Hematopoietic multipotent progenitor cell treated with erythropoietin and hydrocortisone succinate and interleukin-3 and kit ligand, for 17 days (in vitro differentiated cells): ENCODE data around the gene PRPF6.
"Not testable (repeated sequence)": the region's sequence is repeated elsewhere in the genome, so short reads cannot be mapped to it uniquely, and the experiment has no call there.

Source experiments
- DNase-seq: peaks from one replicate; pipeline ENCODE4 v3.0.0-alpha.2; 2015; ENCODE audit warnings: low spot score

The PRPF6 gene

DNA sequence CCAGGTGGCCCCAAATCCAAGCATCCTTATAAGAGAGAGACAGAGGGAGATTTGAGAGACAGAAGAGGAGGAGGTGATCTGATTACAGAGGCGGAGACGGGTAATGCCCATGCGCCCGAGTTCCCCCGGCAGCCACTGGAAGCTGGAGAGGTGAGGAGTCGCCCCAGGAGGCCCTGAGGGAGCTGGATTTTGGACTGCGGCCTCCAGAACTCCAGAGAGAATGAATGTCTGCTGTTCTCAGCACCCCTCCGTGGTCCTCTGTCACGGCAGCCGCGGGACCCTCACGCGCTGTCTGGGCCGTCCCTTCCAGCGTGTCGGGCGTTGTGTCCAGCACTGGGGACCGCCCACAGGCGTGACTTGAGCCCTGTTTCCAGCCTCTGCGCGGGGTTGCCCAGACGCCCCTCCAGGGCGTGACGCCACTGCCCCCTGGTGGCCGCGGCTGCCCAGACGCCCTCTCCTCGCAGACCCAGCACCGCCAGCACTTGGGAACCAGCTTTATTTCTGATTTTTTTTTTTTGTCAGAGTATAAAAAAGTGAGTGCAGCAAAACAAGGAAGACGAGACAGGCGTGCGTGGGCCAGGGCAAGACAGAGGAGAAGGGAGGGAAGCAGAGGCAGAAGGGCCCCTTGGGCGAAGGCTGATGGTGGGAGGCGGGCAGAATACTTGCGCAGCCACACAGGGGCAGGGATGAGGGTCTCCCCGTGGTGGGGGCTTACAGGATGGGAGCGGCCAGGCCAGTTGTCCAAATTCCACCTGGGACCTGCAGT is 7.1 kb upstream of the PRPF6 start:
- DNase-seq = peak; percentile 74

DNA sequence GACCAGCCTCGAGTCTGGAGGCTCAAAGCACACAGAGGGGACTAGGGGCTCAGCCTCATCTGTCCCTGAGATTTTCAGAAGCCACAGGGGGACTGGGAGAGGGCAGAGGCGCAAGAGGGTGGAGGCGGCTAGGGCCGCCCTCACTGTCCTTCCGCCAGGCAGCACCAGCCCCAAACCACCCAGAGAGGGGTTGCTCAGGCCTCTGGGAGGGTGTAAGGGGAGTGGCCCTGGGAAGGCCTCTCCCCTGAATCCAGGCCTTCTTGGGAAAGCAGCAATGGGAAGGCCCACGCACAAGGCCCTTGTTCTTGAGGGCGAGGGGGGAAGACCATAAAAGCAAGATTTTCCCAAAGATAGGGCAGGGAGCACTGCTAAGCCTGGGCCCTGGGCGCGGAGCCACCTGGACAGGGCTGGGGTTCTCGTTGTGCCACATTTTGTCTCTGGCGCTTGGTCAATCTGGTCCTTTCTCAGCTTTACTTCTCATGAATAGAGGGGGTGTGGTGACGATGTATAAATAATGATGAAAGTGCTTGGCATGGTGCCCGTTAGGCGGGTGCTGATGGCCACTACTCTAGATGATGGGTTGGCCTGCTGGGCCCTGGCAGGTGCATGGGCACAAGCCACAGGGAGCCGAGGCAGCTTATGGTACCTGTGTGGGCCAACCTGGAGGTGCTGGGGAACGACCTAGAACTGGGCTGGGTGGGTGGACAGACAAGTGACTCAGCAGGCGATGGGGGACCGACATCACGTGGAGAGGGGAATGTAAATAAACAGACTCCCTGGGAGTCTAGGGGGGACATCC is 6.3 kb upstream of the PRPF6 start:
- DNase-seq = no peak

DNA sequence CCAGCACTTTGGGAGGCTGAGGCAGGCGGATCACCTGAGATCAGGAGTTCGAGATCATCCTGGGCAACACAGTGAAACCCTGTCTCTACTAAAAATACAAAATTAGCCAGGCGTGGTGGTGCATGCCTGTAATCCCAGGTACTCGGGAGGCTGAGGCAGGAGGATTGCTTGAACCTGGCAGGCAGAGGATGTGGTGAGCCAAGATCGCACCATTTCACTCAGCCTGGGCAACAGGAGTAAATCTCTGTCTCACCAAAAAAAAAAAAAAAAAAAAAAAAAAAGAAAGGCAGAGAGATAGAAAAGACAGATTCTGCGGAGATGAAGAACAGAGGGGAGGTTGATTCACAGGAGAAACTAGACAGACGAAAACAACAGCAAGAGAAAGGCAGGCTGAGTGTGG is 4.4 kb upstream of the PRPF6 start:
- not testable (repeated sequence) for DNase-seq

DNA sequence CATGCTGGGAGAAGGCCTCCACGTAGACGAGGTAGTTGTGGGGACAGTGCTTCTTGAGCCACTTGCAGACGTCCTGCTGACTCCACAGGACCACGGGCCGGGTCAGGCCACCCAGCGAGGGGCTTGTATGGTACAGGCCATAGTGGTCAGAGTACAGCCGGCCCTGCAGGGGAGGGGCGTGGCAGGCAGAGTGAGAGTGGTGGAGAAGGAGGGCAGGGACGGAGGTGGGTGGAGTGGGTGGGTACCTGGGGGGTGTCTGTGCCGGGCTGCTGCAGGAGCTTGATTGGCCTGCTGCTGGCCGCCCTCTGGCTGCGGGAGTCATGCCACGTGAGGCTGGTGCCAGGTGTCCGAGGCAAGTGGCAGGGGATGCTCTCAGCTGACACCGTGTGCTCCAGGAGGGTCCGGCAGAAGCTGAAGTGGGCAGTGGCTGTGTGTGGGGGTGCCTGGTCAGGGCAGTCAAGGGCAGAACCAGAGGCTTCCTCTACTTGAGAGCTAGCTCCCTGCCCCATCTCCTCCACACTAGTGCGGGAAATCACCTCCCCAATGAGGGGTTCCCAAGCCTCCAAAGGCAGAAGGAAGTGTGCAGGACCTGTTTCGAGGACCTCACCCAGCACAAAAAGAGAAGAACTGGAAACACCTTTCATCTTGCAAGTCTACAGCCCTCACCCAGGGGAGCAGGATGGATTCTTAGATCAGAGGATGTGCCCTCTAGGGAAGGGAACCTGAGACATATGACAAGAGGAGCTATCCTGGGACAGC is 3.8 kb upstream of the PRPF6 start:
- DNase-seq = no peak

DNA sequence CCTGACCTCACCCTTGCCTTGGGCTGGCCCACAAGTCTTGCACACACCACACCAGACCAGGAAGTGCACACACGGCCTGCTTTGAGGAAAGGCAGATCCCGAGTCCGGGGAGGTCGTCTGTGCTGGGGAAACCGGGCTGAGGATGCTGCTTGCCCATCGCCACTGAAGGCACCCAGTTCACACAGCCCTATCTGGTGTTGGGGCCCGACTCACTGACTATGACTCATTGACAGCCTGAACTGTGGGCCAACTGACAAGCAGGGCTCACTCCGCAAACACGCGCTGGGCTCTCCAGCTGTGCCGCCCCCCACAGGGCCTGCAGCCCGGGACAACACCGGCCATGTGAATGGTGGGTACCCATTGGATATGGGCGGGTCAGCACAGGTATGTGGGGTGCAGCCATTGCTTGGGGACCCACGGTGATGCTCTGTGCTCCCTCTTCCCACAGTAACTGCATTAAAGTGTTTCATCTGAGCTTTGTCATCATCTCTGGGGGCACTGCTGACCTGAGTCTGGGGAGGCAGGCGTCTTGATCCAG is 3.1 kb upstream of the PRPF6 start:
- DNase-seq = no peak

DNA sequence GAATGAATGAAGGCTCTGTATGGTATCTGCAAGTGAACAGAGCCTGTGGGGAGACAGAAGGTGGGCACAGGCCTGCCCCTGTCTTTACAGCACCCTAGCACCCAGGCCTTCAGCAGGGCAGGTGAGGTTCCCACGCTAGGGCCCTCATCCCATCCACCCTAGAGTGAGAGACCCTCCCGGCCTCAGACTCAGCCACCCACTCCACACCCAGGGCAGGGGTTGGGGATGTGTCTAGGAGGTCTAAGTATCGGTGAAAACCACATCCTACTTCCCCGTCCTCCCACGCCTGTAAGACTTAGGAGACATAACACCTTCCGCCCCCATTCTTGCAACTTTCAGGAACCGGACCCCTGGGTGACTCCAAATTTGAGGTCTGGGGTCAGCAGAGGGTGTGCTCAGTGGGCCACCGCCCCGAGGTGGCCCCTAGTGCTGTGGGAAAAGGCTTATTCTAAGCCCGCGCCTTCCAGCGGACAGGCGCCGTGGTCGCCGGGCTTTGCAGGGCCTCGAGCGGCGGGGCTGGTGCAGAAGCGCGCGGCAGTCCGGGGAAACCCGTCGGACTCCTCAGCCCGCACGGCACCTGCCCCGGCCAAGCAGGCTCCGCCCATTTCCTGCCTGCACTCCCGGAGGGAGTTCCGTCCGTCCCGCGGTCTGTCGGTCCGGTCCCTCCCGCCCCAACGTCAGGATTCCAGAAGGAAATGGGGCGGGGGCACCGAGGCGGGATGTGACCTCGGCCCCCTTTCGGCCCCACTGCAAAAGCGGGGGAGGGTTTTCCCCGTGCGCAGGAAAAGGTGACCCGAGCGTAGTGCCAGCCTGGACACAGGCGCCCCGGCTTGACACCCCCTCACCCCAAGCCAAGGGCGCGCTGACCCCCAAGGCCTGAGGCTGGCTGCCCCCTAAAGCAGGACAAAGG is 2.4 kb upstream of the PRPF6 start:
- no peak for DNase-seq

DNA sequence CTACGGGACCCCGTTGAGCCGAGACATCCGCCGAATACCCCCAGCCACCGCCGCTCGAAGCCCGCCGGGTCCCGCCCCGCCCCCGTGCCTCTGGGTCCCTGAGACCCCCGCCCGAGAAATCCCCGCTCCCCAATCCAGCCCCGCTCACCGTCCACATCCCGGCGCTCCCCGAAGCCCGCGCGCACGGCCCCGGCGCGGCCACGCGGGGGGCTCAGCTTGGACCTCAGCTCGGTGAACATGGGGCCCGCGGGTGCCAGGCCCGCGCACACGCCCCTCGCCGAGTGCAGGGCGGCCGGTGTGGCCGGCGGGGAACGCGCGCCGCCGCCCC is 1.7 kb upstream of the PRPF6 start:
- DNase-seq = no peak

DNA sequence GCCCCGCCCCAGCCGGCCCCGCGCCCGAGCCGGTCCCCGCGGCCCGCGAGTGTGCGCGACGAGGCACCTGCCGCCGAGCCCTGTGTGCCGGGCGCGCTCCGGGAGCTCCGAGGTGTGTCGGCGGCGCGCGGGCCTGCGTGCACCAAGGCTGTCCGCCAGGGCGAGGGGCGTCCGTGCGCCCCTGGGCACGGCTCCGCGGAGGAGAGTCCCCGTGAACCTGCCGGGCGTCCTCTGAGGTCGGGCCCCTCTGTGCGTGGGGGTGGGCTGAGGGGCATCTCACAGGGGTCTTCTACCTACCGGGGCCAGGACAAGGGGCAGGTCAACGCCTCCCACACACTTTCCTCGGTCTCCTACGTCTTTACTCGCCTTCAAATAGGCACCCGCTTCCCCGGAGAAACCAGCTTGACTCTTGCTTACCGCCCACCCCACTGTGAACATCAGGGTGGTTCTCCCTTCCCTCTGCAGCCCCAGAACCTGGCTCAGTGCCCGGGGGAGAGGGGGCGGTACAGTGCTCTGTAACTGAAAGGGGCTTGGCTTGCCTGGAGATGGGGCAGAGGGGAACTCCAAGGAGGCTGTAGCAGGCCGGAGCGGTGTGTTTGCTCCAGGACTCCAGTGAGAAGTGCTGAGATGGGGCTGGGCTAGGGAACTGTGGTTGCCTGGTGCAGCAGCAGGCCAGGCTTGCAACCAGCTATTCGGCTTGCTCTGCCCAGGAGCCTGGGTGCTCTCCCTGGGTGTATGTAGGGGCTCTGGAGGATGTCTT is 1.2 kb upstream of the PRPF6 start, which contains the start of gene SAMD10:
Gene SAMD10 (minus strand): TSS at position 86 of the 760 bp plus-strand sequence. CDS start 175 bp downstream, outside the sequence.
- DNase-seq = no peak

DNA sequence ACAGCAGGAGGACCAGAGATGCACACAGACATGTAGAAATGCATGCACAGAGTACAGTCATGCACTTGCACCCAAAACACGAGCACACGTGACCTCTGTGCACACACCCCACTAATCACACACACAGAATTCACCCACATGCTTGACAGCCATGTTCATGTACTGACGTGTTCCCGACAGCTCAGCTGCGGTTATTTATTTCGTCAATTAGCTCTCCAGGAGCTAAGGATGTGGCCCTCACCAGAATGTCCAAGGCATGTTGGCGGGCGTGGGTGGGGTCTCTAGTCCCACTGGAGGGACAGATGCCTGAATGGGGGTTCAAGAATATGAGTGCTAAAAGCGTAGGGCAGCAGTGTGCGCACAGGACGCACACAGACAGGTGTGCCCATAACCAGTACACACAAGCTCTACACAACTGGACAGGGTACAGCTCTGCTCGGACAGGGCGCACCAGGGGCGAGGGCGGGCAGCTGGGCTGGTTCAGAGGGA is 571 bp upstream of the PRPF6 start:
- peak; percentile 20 for DNase-seq

DNA sequence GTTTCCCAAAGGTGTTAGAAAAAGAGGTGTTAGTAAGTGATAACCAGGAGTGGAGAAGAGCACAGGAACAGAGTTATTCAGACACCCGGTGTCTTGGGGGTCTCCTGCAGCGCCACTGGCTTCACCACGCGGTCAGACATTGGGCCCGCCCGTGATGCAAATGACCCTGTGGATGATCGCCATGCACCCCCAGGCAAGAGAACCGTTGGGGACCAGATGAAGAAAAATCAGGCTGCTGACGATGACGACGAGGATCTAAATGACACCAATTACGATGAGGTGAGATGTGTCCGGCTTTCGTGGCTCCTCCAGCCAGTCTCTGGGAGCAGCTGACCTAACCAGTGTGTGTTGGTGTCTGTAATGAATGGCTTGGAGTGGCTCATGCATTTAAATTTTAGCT is 2.0 kb downstream of the PRPF6 start:
- no peak for DNase-seq

DNA sequence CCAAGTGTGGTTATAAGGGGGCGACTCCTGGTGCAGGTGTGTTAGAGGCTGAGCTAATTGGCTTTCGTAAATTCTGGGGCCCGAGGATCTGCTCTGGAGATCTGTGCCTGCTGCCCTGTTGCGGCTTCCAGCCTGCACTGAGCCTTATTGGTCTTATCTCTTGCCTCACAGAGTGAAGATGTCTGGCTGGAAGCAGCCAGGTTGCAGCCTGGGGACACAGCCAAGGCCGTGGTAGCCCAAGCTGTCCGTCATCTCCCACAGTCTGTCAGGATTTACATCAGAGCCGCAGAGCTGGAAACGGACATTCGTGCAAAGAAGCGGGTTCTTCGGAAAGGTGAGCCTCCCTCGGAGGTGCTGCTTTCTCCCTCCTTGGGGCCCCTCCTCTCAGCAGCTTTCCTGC is 20.0 kb downstream of the PRPF6 start:
- no peak for DNase-seq

DNA sequence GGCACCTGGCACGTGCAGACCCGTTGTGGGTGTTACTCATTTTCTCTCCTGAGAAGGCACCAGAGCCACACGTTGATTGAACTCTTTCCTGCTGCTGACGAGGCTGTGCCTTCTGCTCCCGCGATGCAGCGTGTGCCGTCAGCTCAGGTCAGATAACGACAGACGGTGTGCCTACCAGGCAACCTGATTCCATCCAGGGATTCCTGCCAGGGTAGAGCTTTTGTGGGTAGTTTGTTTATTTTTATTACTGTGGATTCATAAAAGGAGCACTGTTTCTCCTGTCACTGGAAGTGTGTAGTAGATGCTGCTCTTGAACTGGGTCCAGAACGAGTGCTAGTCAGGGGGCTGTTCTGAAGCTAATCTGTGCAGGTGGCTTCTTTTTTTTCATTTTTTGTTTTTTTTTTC is 20.7 kb downstream of the PRPF6 start:
- DNase-seq = no peak

DNA sequence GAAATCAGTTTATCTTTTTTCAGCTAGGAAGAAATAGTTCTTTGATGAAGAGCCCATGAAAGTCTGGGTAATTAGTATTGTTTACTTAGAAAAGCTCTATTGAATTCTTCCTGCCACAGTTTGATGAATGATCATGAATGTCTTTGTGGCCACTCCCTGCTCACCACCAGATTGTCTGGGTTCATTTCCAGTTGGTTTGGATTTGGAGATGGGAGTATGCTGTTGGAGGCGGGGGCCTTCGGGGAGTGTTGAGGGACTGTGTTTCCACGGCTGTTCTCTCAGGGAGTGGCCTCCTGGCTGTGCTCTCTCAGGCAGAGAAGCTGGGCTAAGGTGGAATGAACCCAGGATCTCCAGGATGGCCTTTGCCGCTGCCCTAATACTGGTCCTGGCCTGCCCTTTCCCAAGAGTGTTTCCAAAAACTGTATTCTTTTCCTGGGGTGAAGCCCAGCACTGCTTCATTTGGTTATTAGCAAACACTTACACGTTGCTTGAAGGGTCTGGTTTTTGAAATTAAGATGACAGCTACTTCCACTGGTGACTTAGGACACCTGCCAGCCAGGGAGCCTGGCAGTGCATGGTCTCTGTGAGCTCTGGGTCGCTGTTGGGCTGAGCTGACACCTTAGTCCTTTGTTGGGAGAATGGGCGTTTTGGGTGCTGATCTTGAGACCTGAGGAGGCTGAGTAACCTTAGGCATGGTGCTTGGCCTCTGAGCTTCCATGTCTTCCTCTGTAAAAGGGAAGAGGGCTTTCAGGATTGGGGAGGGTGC is 23.2 kb downstream of the PRPF6 start:
- DNase-seq = no peak

DNA sequence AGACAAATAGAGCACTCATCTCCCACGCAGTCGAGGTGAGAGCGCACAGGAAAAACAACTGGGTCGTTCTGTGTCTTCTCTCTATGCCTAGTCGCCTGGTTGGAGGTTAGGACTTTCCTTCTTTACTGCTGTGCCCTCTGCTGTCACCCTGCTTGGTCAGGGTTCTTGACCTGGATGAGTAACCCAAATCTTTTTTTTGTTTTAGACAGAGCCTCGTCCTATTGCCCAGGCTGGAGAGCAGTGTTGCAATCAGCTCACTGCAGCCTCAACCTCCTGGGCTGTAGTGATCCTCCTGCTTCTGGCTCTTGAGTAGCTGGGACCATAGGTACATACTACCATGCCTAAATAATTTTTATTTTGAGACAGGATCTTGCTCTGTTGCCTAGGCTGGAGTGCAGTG is 24.5 kb downstream of the PRPF6 start:
- DNase-seq = no peak

DNA sequence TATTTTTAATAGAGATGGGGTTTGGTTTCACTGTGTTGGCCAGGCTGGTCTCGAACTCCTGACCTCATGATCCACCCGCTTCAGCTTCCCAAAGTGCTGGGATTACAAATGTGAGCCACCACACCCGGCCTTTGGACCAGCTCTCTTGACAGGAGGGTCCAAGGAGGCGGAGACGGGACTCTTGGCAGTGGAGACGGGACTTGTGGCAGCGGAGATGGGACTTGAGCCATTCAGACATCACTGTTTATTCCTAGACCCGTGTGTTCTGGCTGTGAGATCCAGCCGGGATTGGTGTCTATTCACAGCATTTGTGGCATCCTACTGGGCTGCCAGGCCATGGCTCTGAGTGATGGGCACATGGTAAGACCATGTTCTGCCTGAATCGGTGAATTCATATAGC is 25.6 kb downstream of the PRPF6 start:
- DNase-seq = no peak

DNA sequence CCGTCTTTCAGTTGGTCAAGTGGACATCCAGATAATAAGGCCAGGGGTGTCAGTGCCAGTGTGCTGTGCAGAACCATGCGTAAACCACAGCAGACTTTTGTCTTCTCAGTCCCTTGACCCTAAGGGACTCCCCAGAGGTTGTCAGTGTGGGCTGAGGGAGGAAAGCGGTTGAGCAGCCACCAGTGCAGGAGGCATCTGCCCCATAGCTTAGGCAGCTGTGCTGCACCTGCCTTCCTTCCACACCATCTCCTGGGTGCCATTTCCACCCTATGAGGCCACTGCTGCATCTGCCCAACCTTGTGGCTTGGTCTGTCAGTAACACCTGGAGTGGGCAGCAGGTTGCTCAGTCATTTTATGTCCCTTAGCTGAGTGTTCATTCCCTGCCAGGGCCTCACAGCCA is 26.0 kb downstream of the PRPF6 start:
- no peak for DNase-seq

DNA sequence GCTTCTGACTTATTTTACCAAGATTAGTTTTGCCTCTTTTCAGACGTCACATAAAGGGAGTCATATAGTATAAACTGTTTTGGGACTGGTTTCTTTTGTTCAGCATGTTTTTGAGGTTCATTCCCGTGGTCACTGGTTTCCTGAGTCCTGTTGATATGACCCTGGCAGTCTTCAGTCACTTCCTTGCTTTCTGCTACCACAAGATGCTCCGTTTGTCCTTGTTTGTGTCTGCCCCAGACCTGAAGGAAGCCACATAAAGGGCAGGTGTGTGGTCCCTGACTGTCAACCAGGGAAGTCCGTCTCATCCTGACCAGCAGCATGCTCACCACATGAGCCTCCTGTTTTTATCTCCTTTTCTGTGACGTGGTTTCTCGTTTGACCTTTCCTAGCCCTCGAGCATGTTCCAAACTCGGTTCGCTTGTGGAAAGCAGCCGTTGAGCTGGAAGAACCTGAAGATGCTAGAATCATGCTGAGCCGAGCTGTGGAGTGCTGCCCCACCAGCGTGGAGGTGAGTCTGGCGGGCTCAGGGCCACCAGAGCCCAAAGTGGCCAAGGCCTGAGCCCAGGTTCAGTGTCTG is 29.0 kb downstream of the PRPF6 start:
- no peak for DNase-seq

DNA sequence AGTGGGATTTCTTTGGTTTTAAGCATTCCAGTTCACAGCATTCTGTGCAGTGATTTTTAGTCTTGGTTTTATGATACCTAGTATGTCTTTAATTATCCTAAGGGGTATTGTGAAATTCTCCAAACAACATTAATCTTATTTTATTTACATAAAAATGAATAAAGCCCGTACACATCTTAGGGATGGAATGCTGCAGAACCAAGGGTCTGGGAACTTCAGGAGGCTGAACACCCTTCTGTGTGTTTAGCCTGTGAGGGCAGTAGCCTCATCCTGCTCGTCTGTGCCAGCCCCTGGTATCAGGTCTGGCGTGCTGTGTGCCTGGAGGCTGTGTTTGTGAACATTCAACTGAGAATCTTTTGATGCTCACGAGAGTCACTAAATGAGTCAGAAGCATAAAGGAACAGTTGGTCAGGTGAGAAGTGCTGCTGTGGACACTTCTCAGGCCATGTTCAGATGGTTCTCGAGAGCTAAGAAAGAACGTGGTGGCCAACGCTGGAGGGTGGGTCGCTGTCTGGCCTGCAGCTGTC is 29.8 kb downstream of the PRPF6 start:
- DNase-seq = no peak

DNA sequence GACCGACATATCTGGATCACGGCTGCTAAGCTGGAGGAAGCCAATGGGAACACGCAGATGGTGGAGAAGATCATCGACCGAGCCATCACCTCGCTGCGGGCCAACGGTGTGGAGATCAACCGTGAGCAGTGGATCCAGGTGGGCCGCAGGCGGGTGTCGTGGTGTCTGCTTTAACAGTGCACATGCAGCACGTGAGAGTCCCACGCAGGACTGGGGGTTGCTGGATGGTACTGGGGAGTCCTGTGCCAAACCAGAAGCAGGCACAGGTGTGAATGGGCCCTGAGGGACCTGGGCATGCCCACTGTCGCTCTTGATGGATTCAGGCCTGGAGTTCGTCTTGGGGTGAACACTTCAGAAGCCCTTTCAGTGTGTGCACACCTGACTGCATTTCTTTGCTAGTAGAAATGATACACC is 30.4 kb downstream of the PRPF6 start:
- DNase-seq = no peak
